BJ (cell line): ENCODE results near the gene IFIT2. TPM values are rescaled to one million over a fixed set of nuclear protein-coding genes. Genes with fewer than 3 reads are reported as not detected.
A peak's percentile ranks its signal among the peaks of the same experiment; 100 is the strongest.
"Not testable (repeated sequence)": the region's sequence is repeated elsewhere in the genome, so short reads cannot be mapped to it uniquely, and the experiment has no call there.

Source experiments
- CTCF ChIA-PET: fragments of 350-600 bp; formaldehyde crosslinking; extraction: SDS; loops from one replicate; lab custom pipeline; 2021; ENCODE audit warnings: antibody characterized with exemption, inconsistent platforms; lab: Yijun Ruan, JAX
- POLR2A ChIA-PET: fragments of 300-600 bp; sonication (Branson Sonifier 250); formaldehyde crosslinking; extraction: SDS; loops from one replicate; lab custom pipeline; 2021; ENCODE audit warnings: antibody characterized with exemption; lab: Charles Lee
- DNase-seq: peaks from one replicate; pipeline ENCODE4 v3.0.0-alpha.2; 2011; ENCODE audit warnings: low read depth
- H3K27me3 ChIP-seq: 2 replicates; pipeline ENCODE4 v1.6.0; 2011; ENCODE audit warnings: low read length; ENCODE audit not compliant: control insufficient read depth, insufficient read depth
- H3K36me3 ChIP-seq: 2 replicates; pipeline ENCODE4 v1.5.1; 2011; ENCODE audit warnings: low read length; ENCODE audit not compliant: control insufficient read depth, insufficient read depth
- H3K4me3 ChIP-seq: 2 replicates; pipeline ENCODE4 v1.5.1; 2011; ENCODE audit warnings: low read depth, mild to moderate bottlenecking, control low read depth, low read length
- CTCF ChIP-seq: IDR thresholded peaks from 2 replicates; pipeline ENCODE4 v1.5.1; 2011; ENCODE audit warnings: low read depth, mild to moderate bottlenecking, control low read depth, inconsistent platforms, low read length, moderate library complexity; ENCODE audit not compliant: insufficient read depth
- polyA plus RNA-seq: library from polyadenylated mRNA; depleted of rRNA; stranded (reverse); fragments of >200 nt; gene quantifications from 2 replicates; pipeline ENCODE4 v1.2.3, GENCODE V29; 2011

Gene IFIT2
- polyA plus RNA-seq, 1 experiment, result 6.2 TPM

DNA sequence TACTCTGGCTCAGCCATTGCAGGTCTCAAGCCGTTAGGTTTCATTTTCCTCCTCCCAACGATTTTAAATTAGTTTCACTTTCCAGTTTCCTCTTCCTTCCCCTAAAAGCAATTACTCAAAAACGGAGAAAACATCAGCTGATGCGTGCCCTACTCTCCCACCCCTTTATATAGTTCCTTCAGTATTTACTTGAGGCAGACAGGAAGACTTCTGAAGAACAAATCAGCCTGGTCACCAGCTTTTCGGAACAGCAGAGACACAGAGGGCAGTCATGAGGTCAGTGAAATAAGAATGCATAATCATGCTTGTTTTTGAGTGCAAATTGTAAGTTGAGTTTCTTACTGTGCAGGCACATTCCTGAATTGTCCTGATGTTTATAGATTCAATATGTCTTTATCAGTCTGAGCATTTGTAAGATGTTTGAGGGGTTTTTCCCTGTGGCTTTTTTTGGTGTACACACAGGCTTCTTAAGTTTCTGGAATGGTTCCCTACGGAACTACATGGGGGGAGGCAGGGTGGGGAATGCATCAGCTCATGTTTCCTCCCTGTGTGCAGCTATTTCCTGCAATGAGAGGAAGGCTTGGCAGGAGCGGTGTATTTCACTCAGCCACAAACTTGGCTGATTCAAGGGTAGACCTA, 26.1 kb downstream of the IFIT2 start, which contains the start of gene IFIT3:
Gene IFIT3 (plus strand): TSS at position 195 of the 639 bp plus-strand sequence. CDS start 77 bp downstream, at position 272.
- POLR2A ChIA-PET, result interaction anchor here (0.6 to 0.7 kb wide), 4 partner anchors 18 to 338 kb away, joined by 3 read pairs; no protein-coding TSS in a partner anchor
- peak within 1 kb of the TSS; percentile 49 for H3K4me3 ChIP-seq
- CTCF ChIA-PET, result interaction anchor here (1.0 to 1.5 kb wide), 3 partner anchors 9 to 69 kb away, joined by 3 to 9 read pairs (median 3); no protein-coding TSS in a partner anchor
- DNase-seq, result peak; percentile 86
- TF ChIP-seq CTCF, result 0 out of 2 replicates have a peak, but pooled peaks have one; percentile 5
- H3K27me3 ChIP-seq, result no peaks in the 10 kb centered on the region
- H3K36me3 ChIP-seq, result no peaks in the 10 kb centered on the region

DNA sequence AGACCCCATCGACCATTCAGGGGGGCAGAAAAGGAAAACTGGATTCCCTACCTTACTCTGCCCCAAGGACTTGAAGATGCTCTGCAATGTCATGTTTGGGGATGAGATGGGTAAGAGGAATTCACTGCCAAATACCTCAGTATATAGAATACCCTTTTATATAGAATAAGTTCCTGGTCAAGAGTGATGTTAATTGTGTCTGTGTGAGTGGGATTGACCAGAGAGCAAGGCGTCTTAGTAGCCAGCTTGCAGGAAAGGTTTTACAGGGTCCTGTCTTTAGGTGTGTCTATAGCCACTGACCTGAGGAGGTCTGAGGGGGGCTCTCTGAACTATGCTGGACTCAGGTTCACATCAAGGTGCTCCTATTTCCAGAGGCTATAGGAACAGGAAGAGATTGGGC, 27.3 kb downstream of the IFIT2 start:
- TF ChIP-seq CTCF, result no peak
- H3K4me3 ChIP-seq, result no peak overlapping the region
- CTCF ChIA-PET, result no interaction called here

GRCh38 chr10:89330014-89330413, 28.2 kb downstream of the IFIT2 start:
- H3K4me3 ChIP-seq, POLR2A ChIA-PET, DNase-seq, H3K36me3 ChIP-seq, CTCF ChIA-PET, H3K27me3 ChIP-seq: not testable (repeated sequence)

More for the DNA sequence above, 27.3 kb downstream of the IFIT2 start:
- no peak for DNase-seq
- Histone ChIP-seq H3K36me3 (no peaks in the 10 kb centered on the region), H3K27me3 (no peaks in the 10 kb centered on the region)
- POLR2A ChIA-PET, result no interaction called here

GRCh38 chr10:89330537-89331212, 28.8 kb downstream of the IFIT2 start:
- POLR2A ChIA-PET, result no interaction called here
- DNase-seq, result no peak
- no peaks in the 10 kb centered on the region for H3K36me3 ChIP-seq
- H3K4me3 ChIP-seq, result no peak overlapping the region
- no peaks in the 10 kb centered on the region for H3K27me3 ChIP-seq
- TF ChIP-seq CTCF, result no peak
- CTCF ChIA-PET, result interaction anchor here (1.1 to 2.6 kb wide), 2 partner anchors 25 to 34 kb away, joined by 3 to 6 read pairs; no protein-coding TSS in a partner anchor

DNA sequence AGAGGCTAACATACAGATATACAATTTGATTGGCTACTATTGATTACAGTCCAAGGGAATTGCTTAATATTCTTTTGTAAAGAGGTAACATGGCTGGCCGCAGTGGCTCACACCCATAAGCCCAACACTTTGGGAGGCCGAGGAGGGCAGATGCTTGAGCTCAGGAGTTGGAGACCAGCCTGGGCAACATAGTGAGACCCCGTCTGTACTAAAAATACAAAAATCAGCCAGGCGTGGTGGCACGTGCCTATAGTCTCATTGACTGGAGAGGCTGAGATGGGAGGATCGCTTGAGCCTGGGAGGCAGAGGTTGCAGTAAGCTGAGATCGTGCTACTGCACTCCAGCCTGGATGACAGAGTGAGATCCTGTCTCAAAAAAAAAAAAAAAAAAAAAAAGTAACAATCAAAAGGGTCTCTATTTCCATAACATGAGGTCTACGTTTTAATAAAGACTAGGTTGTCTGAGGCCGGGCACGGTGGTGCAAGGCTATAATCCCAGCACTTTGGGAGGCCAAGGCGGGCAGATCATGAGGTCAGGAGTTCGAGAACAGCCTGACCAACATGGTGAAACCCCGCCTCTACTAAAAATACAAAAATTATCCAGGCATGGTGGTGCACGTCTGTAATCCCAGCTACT, 29.8 kb downstream of the IFIT2 start:
- not testable (repeated sequence) for H3K27me3 ChIP-seq, H3K36me3 ChIP-seq, DNase-seq, H3K4me3 ChIP-seq
- ChIA-PET POLR2A (interaction anchor here (0.6 to 0.8 kb wide), 2 partner anchors 30 to 61 kb away, joined by 3 to 7 read pairs; partner anchors contain the start of genes IFIT1 and IFIT2), CTCF (interaction anchor here (1.0 to 2.6 kb wide), 4 partner anchors 14 to 38 kb away, joined by 3 to 10 read pairs (median 6); no protein-coding TSS in a partner anchor)
